ENCODE measurements around the gene TMTC1. TPM values are rescaled to one million over a fixed set of nuclear protein-coding genes. Genes with fewer than 3 reads are reported as not detected.

TMTC1 gene
- total and polyA plus RNA-seq, 4 donors = 3.0 to 33.6 (median 6.0) TPM

DNA sequence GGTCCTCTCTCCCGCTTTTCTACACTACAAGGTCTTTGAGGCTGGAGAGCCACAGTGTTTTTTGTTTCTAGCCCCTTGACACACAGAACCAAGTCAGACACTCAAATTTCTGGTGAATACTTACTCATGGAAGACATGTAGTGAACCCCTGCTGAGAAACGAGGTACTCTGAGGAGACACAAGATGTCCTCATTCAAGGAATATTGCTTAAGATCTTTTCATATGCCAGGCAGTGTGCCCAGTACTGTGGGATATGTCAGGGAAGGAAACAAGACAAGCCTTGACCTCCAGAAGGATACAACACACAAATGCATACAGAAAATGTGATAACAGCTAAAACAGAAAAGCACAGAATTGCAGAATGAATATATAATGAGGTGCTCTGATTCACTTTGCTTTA, 75.9 kb downstream of the TMTC1 start:
- ATAC-seq (ENCODE audit: insufficient read depth, low FRiP score) (no peak), DNase-seq (no peak)
- H3K4me1 ChIP-seq (ENCODE audit: control insufficient read depth in 5 of 5, insufficient read depth in 5 of 5, low read length in 5 of 5) = peaks cover 0 to 13% (median 5%) of the 10 kb centered on the region in 5 donors
- no peaks in the 10 kb centered on the region for H3K27me3 ChIP-seq (ENCODE audit: control insufficient read depth in 3 of 3, insufficient read depth in 3 of 3, low read length in 2 of 3)
- no peaks in the 10 kb centered on the region for H3K36me3 ChIP-seq (ENCODE audit: control insufficient read depth in 4 of 4, insufficient read depth in 4 of 4, low read length in 4 of 4)
- H3K27ac ChIP-seq (ENCODE audit: low read depth in 1 of 2, low read length in 1 of 2) = no peak overlapping the region
- H3K9ac ChIP-seq (ENCODE audit: insufficient read depth in 1 of 2, low read length in 2 of 2) = no peak overlapping the region
- 75 to 95% methylated on average over 2 of the region's 2 CpGs for WGBS, 2 donors
- H3K9me3 ChIP-seq (ENCODE audit: control insufficient read depth in 4 of 4, insufficient read depth in 3 of 4, low read length in 3 of 4) = no peaks in the 10 kb centered on the region
- H3K4me3 ChIP-seq = no peak overlapping the region
- TF ChIP-seq, protein P1, sequence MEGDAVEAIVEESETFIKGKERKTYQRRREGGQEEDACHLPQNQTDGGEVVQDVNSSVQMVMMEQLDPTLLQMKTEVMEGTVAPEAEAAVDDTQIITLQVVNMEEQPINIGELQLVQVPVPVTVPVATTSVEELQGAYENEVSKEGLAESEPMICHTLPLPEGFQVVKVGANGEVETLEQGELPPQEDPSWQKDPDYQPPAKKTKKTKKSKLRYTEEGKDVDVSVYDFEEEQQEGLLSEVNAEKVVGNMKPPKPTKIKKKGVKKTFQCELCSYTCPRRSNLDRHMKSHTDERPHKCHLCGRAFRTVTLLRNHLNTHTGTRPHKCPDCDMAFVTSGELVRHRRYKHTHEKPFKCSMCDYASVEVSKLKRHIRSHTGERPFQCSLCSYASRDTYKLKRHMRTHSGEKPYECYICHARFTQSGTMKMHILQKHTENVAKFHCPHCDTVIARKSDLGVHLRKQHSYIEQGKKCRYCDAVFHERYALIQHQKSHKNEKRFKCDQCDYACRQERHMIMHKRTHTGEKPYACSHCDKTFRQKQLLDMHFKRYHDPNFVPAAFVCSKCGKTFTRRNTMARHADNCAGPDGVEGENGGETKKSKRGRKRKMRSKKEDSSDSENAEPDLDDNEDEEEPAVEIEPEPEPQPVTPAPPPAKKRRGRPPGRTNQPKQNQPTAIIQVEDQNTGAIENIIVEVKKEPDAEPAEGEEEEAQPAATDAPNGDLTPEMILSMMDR (IDR thresholded peaks at IDR 0.05; ENCODE audit: control extremely low read depth, extremely low read depth) = no peak

DNA sequence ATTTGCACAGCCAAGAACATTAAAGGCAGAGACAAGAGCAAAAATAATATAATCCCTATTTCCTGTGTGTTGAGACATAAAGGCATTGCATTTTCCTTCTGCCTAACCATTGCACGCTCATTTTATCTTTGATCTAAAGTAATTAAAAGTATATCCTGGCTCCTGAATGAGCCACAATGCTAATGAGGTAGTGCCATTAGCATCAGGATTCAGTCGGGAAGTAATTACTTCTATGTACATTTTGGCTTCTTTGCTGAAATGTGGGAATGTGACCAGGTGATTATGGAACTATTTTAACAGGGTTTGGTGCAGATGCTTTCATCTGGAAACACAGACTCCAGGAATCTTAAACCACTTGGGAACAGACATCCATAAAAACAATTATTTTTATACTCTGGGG, 77.4 kb downstream of the TMTC1 start:
- ATAC-seq (ENCODE audit: insufficient read depth, low FRiP score) (no peak), DNase-seq (no peak)
- H3K27me3 ChIP-seq (ENCODE audit: control insufficient read depth in 3 of 3, insufficient read depth in 3 of 3, low read length in 2 of 3) = no peaks in the 10 kb centered on the region
- H3K4me1 ChIP-seq (ENCODE audit: control insufficient read depth in 5 of 5, insufficient read depth in 5 of 5, low read length in 5 of 5) = peaks cover 0 to 11% (median 5%) of the 10 kb centered on the region in 5 donors
- peaks cover 0 to 1% (median 0%) of the 10 kb centered on the region in 4 donors for H3K36me3 ChIP-seq (ENCODE audit: control insufficient read depth in 4 of 4, insufficient read depth in 4 of 4, low read length in 4 of 4)
- TF ChIP-seq, protein P1 (IDR thresholded peaks at IDR 0.05; ENCODE audit: control extremely low read depth, extremely low read depth) = no peak
- H3K9ac ChIP-seq (ENCODE audit: insufficient read depth in 1 of 2, low read length in 2 of 2) = no peak overlapping the region
- no peak overlapping the region for H3K4me3 ChIP-seq
- WGBS, 2 donors = 45 to 54% methylated on average over 2 of the region's 2 CpGs
- no peak overlapping the region for H3K27ac ChIP-seq (ENCODE audit: low read depth in 1 of 2, low read length in 1 of 2)
- H3K9me3 ChIP-seq (ENCODE audit: control insufficient read depth in 4 of 4, insufficient read depth in 3 of 4, low read length in 3 of 4) = no peaks in the 10 kb centered on the region

DNA sequence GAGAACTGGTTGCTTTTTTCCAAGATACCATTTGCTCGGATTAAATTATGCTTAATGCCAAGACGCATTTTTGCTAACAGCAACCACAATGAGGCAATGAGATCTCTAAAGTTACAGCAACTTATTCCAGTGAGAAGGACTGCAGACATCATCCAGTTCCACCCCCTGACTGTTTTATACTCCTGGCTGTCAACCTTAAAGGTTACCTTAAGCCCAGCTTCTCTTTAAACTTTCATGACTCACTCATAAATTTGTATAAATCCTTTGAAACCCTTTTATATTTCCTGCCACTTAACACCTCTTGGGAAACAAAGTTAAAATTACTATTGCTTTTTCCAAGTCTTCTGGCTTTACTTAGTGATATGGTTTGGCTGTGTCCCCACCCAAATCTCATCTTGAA, 80.2 kb downstream of the TMTC1 start:
- no peaks in the 10 kb centered on the region for H3K27me3 ChIP-seq (ENCODE audit: control insufficient read depth in 3 of 3, insufficient read depth in 3 of 3, low read length in 2 of 3)
- WGBS, 2 donors = 76 to 95% methylated on average over 2 of the region's 2 CpGs
- no peak overlapping the region for H3K27ac ChIP-seq (ENCODE audit: low read depth in 1 of 2, low read length in 1 of 2)
- no peak overlapping the region for H3K9ac ChIP-seq (ENCODE audit: insufficient read depth in 1 of 2, low read length in 2 of 2)
- H3K36me3 ChIP-seq (ENCODE audit: control insufficient read depth in 4 of 4, insufficient read depth in 4 of 4, low read length in 4 of 4) = peaks cover 0 to 1% (median 0%) of the 10 kb centered on the region in 4 donors
- H3K4me1 ChIP-seq (ENCODE audit: control insufficient read depth in 5 of 5, insufficient read depth in 5 of 5, low read length in 5 of 5) = peaks cover 0 to 4% (median 0%) of the 10 kb centered on the region in 5 donors
- no peak overlapping the region for H3K4me3 ChIP-seq
- no peak for ATAC-seq (ENCODE audit: insufficient read depth, low FRiP score)
- H3K9me3 ChIP-seq (ENCODE audit: control insufficient read depth in 4 of 4, insufficient read depth in 3 of 4, low read length in 3 of 4) = no peaks in the 10 kb centered on the region
- TF ChIP-seq, protein P1 (IDR thresholded peaks at IDR 0.05; ENCODE audit: control extremely low read depth, extremely low read depth) = no peak
- DNase-seq = no peak

- DNase-seq (no peak), ATAC-seq (ENCODE audit: insufficient read depth, low FRiP score) (no peak)
- no peak overlapping the region for H3K4me3 ChIP-seq
- H3K9ac ChIP-seq (ENCODE audit: insufficient read depth in 1 of 2, low read length in 2 of 2) = no peak overlapping the region
- H3K27ac ChIP-seq (ENCODE audit: low read depth in 1 of 2, low read length in 1 of 2) = no peak overlapping the region
- no peaks in the 10 kb centered on the region for H3K27me3 ChIP-seq (ENCODE audit: control insufficient read depth in 3 of 3, insufficient read depth in 3 of 3, low read length in 2 of 3)
- no peaks in the 10 kb centered on the region for H3K9me3 ChIP-seq (ENCODE audit: control insufficient read depth in 4 of 4, insufficient read depth in 3 of 4, low read length in 3 of 4)
- H3K36me3 ChIP-seq (ENCODE audit: control insufficient read depth in 4 of 4, insufficient read depth in 4 of 4, low read length in 4 of 4) = peaks cover 0 to 1% (median 0%) of the 10 kb centered on the region in 4 donors
- 84 to 86% methylated on average over 7 of the region's 7 CpGs for WGBS, 2 donors
- H3K4me1 ChIP-seq (ENCODE audit: control insufficient read depth in 5 of 5, insufficient read depth in 5 of 5, low read length in 5 of 5) = peaks cover 0 to 3% (median 0%) of the 10 kb centered on the region in 5 donors
- TF ChIP-seq, protein P1 (IDR thresholded peaks at IDR 0.05; ENCODE audit: control extremely low read depth, extremely low read depth) = no peak
Measured at GRCh38 chr12:29702972-29703371, 80.8 kb downstream of the TMTC1 start.
